GM23338 (cell line): ENCODE data around the gene ADGRB3. TPM values are rescaled to one million over a fixed set of nuclear protein-coding genes. Genes with fewer than 3 reads are reported as not detected.

Experiments
- ATAC-seq: fragments of 200-7000 bp; cut with Tn5 transposase; 3 replicates; pipeline ENCODE4 v1.9.1; 2020
- DNase-seq: peaks from one replicate; pipeline ENCODE4 v3.0.0-alpha.2; 2015; ENCODE audit warnings: low spot score
- H2AFZ ChIP-seq: fragments of 200-600 bp; sonication (generic); 2 replicates; pipeline ENCODE4 v1.8.0; 2016; ENCODE audit warnings: antibody characterized with exemption, mild to moderate bottlenecking, moderate library complexity
- H3F3A ChIP-seq: fragments of 200-600 bp; sonication (generic); replicated peaks from 2 replicates; pipeline ENCODE4 v1.8.0; 2017; ENCODE audit warnings: antibody characterized with exemption, mixed run types, low read depth
- H3K27ac ChIP-seq: fragments of 200-600 bp; sonication (generic); 2 replicates; pipeline ENCODE4 v1.6.1; 2016; ENCODE audit warnings: low read depth
- H3K27me3 ChIP-seq: fragments of 200-600 bp; sonication (generic); 2 replicates; pipeline ENCODE4 v1.8.0; 2016; ENCODE audit warnings: mild to moderate bottlenecking, mixed run types, moderate library complexity; ENCODE audit not compliant: insufficient read depth
- H3K36me3 ChIP-seq: fragments of 200-600 bp; sonication (generic); 2 replicates; pipeline ENCODE4 v1.8.0; 2016; ENCODE audit warnings: mild to moderate bottlenecking; ENCODE audit not compliant: insufficient read depth
- H3K4me1 ChIP-seq: fragments of 200-600 bp; sonication (generic); 2 replicates; pipeline ENCODE4 v1.8.0; 2016; ENCODE audit warnings: mild to moderate bottlenecking, moderate library complexity; ENCODE audit not compliant: insufficient read depth
- H3K4me2 ChIP-seq: fragments of 200-600 bp; sonication (generic); 2 replicates; pipeline ENCODE4 v1.7.1; 2017; ENCODE audit warnings: mixed run types
- H3K4me3 ChIP-seq: fragments of 200-600 bp; sonication (generic); 2 replicates; pipeline ENCODE4 v1.6.1; 2016; ENCODE audit warnings: mixed run types
- H3K79me2 ChIP-seq: fragments of 200-600 bp; sonication (generic); replicated peaks from 2 replicates; pipeline ENCODE4 v1.8.0; 2017; ENCODE audit warnings: mild to moderate bottlenecking; ENCODE audit not compliant: insufficient read depth
- H3K9me2 ChIP-seq: fragments of 200-600 bp; sonication (generic); 2 replicates; pipeline ENCODE4 v1.8.0; 2017; ENCODE audit not compliant: insufficient read depth
- H4K20me1 ChIP-seq: fragments of 200-600 bp; sonication (generic); replicated peaks from 2 replicates; pipeline ENCODE4 v1.8.0; 2017; ENCODE audit warnings: mild to moderate bottlenecking; ENCODE audit not compliant: insufficient read depth
- H3K27ac Mint-ChIP-seq: 2 replicates; pipeline ENCODE4 v1.8.0; 2020; ENCODE audit warnings: inconsistent platforms, mild to moderate bottlenecking, moderate library complexity, mixed read lengths
- H3K27me3 Mint-ChIP-seq: 3 replicates; pipeline ENCODE4 v1.8.0; 2022; ENCODE audit warnings: low read depth, mild to moderate bottlenecking, moderate library complexity, mixed read lengths, inconsistent platforms; ENCODE audit not compliant: insufficient read depth, poor library complexity
- H3K36me3 Mint-ChIP-seq: 3 replicates; pipeline ENCODE4 v1.8.0; 2021; ENCODE audit warnings: low read depth, mild to moderate bottlenecking, inconsistent platforms, moderate library complexity, mixed read lengths
- H3K4me1 Mint-ChIP-seq: 3 replicates; pipeline ENCODE4 v1.8.0; 2020; ENCODE audit warnings: mild to moderate bottlenecking, inconsistent platforms, mixed read lengths
- H3K4me3 Mint-ChIP-seq: 3 replicates; pipeline ENCODE4 v1.8.0; 2021; ENCODE audit warnings: moderate library complexity, mild to moderate bottlenecking, inconsistent platforms, mixed read lengths
- H3K9me3 Mint-ChIP-seq: 3 replicates; pipeline ENCODE4 v1.8.0; 2020; ENCODE audit warnings: moderate library complexity, mild to moderate bottlenecking, inconsistent platforms, mixed read lengths
- EZH2 ChIP-seq: fragments of 200-600 bp; sonication (generic); IDR thresholded peaks from one replicate; pipeline ENCODE4 v1.8.0; 2017; ENCODE audit warnings: antibody characterized with exemption, mild to moderate bottlenecking, low read depth; ENCODE audit not compliant: unreplicated experiment
- ZNF331 ChIP-seq: fragments of 250-450 bp; sonication (Bioruptor Pico); IDR thresholded peaks from 2 replicates; pipeline ENCODE4 v1.5.0; 2020; ENCODE audit warnings: low read depth, mild to moderate bottlenecking, moderate library complexity
- ZNF462 ChIP-seq: fragments of 250-450 bp; sonication (Bioruptor Pico); IDR thresholded peaks from 2 replicates; pipeline ENCODE4 v1.5.0; 2020; ENCODE audit warnings: mild to moderate bottlenecking, moderate library complexity
- polyA plus RNA-seq: library from polyadenylated mRNA; unstranded; fragments of >200 nt; fragmentation: Nextera tagmentation; extraction: Ambion mirVana; gene quantifications from 2 replicates; pipeline ENCODE4 v1.2.1, GENCODE V29; 2016
- total RNA-seq: library from RNA; depleted of rRNA; stranded (reverse); fragments of >200 nt; shearing (Covaris generic); gene quantifications from 2 replicates; pipeline ENCODE4 v1.2.3, GENCODE V29; 2014
- TF ChIP-seq, protein P1 (sequence below), 2 experiments: fragments of 200-600 bp in 1 of 2; sonication (generic) in 1 of 2; conservative IDR thresholded peaks; 2 replicates each; pipeline versions ENCODE4 v1.5.1 to v1.6.1; 2016 to 2017; ENCODE audit warnings: antibody characterized with exemption in 2 of 2, low read depth in 2 of 2, mild to moderate bottlenecking in 2 of 2, moderate library complexity in 1 of 2
- TF ChIP-seq, protein P2 (sequence below): IDR thresholded peaks from 2 replicates; pipeline ENCODE4 v1.6.1; 2016; ENCODE audit warnings: antibody characterized with exemption
- TF ChIP-seq, protein P3 (sequence below): IDR thresholded peaks from one replicate; pipeline ENCODE4 v1.6.1; 2018; ENCODE audit warnings: antibody characterized with exemption; ENCODE audit not compliant: unreplicated experiment

Gene ADGRB3
- total and polyA plus RNA-seq, 2 experiments from 2014 or later, result 0.92 to 4.0 TPM

DNA sequence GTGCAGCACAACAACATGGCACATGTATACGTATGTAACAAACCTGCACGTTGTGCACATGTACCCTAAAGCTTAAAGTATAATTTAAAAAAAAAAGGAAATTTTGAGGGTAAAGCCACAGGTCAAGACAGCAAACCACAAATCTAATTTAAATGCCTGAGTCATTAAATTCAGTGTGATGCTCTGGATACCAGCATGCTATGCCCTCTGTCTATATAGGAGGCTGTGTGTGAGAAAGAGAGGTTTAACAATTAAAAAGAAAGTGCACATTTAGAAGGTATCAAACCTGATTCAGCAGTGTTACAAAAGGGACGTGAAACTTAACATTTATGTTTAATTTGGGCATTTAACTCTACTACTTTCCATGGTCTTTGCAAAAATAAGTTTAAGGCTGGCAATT lies 276.3 kb downstream of the ADGRB3 start (continued):
- TF ChIP-seq ZNF462, result no peak
- no peak for TF ChIP-seq ZNF331 (CRISPR knock-in tag)
- TF ChIP-seq, protein P1, sequence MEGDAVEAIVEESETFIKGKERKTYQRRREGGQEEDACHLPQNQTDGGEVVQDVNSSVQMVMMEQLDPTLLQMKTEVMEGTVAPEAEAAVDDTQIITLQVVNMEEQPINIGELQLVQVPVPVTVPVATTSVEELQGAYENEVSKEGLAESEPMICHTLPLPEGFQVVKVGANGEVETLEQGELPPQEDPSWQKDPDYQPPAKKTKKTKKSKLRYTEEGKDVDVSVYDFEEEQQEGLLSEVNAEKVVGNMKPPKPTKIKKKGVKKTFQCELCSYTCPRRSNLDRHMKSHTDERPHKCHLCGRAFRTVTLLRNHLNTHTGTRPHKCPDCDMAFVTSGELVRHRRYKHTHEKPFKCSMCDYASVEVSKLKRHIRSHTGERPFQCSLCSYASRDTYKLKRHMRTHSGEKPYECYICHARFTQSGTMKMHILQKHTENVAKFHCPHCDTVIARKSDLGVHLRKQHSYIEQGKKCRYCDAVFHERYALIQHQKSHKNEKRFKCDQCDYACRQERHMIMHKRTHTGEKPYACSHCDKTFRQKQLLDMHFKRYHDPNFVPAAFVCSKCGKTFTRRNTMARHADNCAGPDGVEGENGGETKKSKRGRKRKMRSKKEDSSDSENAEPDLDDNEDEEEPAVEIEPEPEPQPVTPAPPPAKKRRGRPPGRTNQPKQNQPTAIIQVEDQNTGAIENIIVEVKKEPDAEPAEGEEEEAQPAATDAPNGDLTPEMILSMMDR (conservative IDR thresholded peaks at IDR 0.05; ENCODE audit: low read depth in 2 of 2), result no peak
- TF ChIP-seq, protein P2, sequence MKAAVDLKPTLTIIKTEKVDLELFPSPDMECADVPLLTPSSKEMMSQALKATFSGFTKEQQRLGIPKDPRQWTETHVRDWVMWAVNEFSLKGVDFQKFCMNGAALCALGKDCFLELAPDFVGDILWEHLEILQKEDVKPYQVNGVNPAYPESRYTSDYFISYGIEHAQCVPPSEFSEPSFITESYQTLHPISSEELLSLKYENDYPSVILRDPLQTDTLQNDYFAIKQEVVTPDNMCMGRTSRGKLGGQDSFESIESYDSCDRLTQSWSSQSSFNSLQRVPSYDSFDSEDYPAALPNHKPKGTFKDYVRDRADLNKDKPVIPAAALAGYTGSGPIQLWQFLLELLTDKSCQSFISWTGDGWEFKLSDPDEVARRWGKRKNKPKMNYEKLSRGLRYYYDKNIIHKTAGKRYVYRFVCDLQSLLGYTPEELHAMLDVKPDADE, result no peak

DNA sequence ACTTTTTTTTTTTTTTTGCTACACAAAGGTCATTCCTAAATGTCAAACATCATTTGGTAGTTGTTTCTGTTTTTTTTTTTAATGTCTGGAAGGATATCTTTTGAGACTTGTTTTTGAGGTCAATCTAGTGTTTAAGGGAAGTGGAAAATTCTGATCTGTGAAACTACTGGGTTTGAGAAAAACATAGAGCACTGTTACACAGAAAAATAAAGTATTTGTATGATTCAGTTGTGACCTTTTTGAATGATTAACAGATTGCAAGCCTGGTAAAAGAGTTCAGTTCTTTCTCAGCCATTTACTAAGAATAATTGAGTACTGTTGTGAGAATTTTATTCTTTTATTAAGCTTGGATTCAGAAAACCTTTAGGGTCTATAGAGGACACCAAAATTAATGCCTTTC lies 276.7 kb downstream of the ADGRB3 start:
- Mint-ChIP-seq H3K27me3 (no peaks in the 10 kb centered on the region), H3K4me1 (no peaks in the 10 kb centered on the region), H3K27ac (no peak overlapping the region), H3K36me3 (peaks cover 15% of the 10 kb centered on the region; the same call in 2 of the 3 replicates), H3K4me3 (no peak overlapping the region), H3K9me3 (peaks cover 24% of the 10 kb centered on the region)
- H4K20me1 ChIP-seq, result no peaks in the 10 kb centered on the region
- no peaks in the 10 kb centered on the region for H3K79me2 ChIP-seq
- no peak overlapping the region for H2AFZ ChIP-seq
- no peak for DNase-seq
- no peaks in the 10 kb centered on the region for H3K27me3 ChIP-seq
- ATAC-seq, result no peak
- H3K4me1 ChIP-seq, result no peaks in the 10 kb centered on the region
- H3K4me3 ChIP-seq, result no peak overlapping the region
- H3K9me2 ChIP-seq, result 0 out of 2 replicates have a peak, but pooled peaks cover 6% of the 10 kb centered on the region
- no peak overlapping the region for H3K27ac ChIP-seq
- no peaks in the 10 kb centered on the region for H3F3A ChIP-seq
- no peak overlapping the region for H3K4me2 ChIP-seq
- no peaks in the 10 kb centered on the region for H3K36me3 ChIP-seq
- TF ChIP-seq, protein P3, sequence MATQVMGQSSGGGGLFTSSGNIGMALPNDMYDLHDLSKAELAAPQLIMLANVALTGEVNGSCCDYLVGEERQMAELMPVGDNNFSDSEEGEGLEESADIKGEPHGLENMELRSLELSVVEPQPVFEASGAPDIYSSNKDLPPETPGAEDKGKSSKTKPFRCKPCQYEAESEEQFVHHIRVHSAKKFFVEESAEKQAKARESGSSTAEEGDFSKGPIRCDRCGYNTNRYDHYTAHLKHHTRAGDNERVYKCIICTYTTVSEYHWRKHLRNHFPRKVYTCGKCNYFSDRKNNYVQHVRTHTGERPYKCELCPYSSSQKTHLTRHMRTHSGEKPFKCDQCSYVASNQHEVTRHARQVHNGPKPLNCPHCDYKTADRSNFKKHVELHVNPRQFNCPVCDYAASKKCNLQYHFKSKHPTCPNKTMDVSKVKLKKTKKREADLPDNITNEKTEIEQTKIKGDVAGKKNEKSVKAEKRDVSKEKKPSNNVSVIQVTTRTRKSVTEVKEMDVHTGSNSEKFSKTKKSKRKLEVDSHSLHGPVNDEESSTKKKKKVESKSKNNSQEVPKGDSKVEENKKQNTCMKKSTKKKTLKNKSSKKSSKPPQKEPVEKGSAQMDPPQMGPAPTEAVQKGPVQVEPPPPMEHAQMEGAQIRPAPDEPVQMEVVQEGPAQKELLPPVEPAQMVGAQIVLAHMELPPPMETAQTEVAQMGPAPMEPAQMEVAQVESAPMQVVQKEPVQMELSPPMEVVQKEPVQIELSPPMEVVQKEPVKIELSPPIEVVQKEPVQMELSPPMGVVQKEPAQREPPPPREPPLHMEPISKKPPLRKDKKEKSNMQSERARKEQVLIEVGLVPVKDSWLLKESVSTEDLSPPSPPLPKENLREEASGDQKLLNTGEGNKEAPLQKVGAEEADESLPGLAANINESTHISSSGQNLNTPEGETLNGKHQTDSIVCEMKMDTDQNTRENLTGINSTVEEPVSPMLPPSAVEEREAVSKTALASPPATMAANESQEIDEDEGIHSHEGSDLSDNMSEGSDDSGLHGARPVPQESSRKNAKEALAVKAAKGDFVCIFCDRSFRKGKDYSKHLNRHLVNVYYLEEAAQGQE, result no peak
- TF ChIP-seq EZH2, result no peak
